Lower leg skin (tissue), 4 donors: ENCODE data around the gene RCAN1. TPM values are rescaled to one million over a fixed set of nuclear protein-coding genes. Genes with fewer than 3 reads are reported as not detected.

Experiments
- DNase-seq, 2 donors: peaks; one replicate each; pipeline ENCODE4 v3.0.0-alpha.2; 2019; ENCODE audit warnings: low spot score in 2 of 2
- H3K4me3 ChIP-seq: fragments of 200-600 bp; sonication (generic); 2 replicates; pipeline ENCODE4 v1.5.1; 2017; ENCODE audit warnings: mild to moderate bottlenecking, low read depth; ENCODE audit not compliant: poor library complexity, severe bottlenecking
- POLR2A ChIP-seq, 2 donors: fragments of 450-650 bp; IDR thresholded peaks; one replicate each; pipeline ENCODE4 v1.6.1; 2016 to 2017; ENCODE audit warnings: antibody characterized with exemption in 2 of 2, mild to moderate bottlenecking in 1 of 2, moderate library complexity in 1 of 2
- WGBS, 2 donors: methylation state at CpG; one replicate each; pipeline ENCODE4 v1.1.5; 2018; 5-methylcytosine and 5-hydroxymethylcytosine counted together
- intact Hi-C: fragments of 100-400 bp; cut with DNase I; formaldehyde crosslinking; loops from one replicate; pipeline ENCODE4 v1.15.0; 2023; ENCODE audit warnings: low total_unique reads
- total RNA-seq, 4 donors: library from RNA; depleted of rRNA; stranded (reverse); fragments of >200 nt; gene quantifications; one replicate each; pipeline ENCODE4 v1.1.0, GENCODE V29; 2016
- TF ChIP-seq, protein P1 (sequence below), 3 donors: fragments of 450-650 bp; IDR thresholded peaks; one replicate each; pipeline ENCODE4 v1.5.1; 2016; ENCODE audit warnings: antibody characterized with exemption in 3 of 3, mild to moderate bottlenecking in 3 of 3, moderate library complexity in 2 of 3

RCAN1 gene
- total RNA-seq, 4 donors from 2014 or later: 18.8 to 29.0 (median 19.4) TPM

DNA sequence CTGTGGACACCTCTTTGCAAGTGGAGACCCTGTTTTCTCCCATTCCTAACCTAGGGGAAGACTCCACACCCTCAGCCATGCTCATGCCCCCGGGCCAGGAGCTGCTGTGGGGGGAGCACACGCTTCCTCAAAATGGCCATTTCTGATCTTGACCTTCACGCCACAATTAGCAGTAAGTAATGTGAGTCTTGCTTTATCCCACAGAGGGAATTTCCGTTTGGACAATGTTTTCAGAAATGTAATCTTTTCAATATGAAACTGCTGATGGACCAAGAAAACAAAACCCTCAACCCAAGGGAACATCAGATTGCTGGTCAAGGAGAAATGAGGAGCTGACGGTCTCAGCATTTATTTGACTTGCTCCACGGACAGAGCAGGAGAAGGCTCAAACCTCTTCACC lies 94.6 kb downstream of the RCAN1 start:
- no peak overlapping the region for H3K4me3 ChIP-seq
- no peak for DNase-seq
- WGBS, 2 donors: 80 to 89% methylated on average over 6 of the region's 6 CpGs
- TF ChIP-seq, protein P1, sequence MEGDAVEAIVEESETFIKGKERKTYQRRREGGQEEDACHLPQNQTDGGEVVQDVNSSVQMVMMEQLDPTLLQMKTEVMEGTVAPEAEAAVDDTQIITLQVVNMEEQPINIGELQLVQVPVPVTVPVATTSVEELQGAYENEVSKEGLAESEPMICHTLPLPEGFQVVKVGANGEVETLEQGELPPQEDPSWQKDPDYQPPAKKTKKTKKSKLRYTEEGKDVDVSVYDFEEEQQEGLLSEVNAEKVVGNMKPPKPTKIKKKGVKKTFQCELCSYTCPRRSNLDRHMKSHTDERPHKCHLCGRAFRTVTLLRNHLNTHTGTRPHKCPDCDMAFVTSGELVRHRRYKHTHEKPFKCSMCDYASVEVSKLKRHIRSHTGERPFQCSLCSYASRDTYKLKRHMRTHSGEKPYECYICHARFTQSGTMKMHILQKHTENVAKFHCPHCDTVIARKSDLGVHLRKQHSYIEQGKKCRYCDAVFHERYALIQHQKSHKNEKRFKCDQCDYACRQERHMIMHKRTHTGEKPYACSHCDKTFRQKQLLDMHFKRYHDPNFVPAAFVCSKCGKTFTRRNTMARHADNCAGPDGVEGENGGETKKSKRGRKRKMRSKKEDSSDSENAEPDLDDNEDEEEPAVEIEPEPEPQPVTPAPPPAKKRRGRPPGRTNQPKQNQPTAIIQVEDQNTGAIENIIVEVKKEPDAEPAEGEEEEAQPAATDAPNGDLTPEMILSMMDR (IDR thresholded peaks at IDR 0.05): no peak
- no peak for TF ChIP-seq POLR2A (IDR thresholded peaks at IDR 0.05)
- intact Hi-C loops: loop anchor here (5.0 kb wide), 1 partner anchor 67 kb away; no protein-coding TSS in a partner anchor

DNA sequence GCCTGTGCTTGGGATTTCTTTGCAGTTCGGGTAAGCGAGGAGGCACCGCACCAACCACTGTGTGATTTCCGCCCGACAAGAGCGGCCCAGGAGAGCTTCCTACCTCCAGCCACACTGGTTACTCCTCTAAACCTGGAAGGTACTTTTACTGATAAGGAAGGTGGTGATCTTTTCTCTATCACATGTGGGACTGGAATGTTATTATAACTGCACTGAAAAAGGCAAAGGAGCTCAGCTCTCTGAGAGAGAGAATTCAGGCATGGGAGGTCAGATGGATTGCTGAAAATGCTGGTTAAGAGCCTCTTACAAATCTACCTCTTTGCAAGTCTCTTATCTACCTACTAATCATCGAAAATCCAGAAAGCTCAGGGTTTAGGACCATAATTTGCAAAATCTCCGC lies 95.2 kb downstream of the RCAN1 start:
- TF ChIP-seq, protein P1 (IDR thresholded peaks at IDR 0.05): no peak
- no peak for TF ChIP-seq POLR2A (IDR thresholded peaks at IDR 0.05)
- DNase-seq: no peak
- intact Hi-C loops: loop anchor here (5.0 kb wide), 1 partner anchor 68 kb away; no protein-coding TSS in a partner anchor
- no peak overlapping the region for H3K4me3 ChIP-seq
- WGBS, 2 donors: 80 to 98% methylated on average over 8 of the region's 8 CpGs

DNA sequence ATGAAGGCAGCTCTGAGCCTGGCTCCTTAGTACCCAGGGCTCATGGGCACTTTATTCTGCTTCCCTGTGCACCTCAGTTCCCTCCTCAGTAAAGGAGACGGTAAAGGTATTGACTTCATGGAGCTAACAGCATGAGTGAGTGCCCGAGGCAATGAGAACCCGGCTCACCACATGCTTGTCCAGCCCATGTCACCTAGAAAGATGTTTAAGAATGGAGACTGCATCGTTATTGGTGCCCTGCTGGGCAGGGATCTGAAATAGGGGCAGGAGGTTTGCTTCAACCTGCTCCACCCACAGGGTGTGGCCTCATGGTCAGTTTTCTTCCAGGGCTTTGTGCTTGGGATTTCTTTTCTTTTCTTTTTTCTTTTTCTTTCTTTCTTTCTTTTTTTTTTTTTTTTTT lies 95.9 kb downstream of the RCAN1 start:
- no peak overlapping the region for H3K4me3 ChIP-seq
- no peak for DNase-seq
- TF ChIP-seq, protein P1 (IDR thresholded peaks at IDR 0.05): no peak
- no peak for TF ChIP-seq POLR2A (IDR thresholded peaks at IDR 0.05)
- intact Hi-C loops: no loop called here
- WGBS, 2 donors: 74 to 91% methylated on average over 4 of the region's 4 CpGs

DNA sequence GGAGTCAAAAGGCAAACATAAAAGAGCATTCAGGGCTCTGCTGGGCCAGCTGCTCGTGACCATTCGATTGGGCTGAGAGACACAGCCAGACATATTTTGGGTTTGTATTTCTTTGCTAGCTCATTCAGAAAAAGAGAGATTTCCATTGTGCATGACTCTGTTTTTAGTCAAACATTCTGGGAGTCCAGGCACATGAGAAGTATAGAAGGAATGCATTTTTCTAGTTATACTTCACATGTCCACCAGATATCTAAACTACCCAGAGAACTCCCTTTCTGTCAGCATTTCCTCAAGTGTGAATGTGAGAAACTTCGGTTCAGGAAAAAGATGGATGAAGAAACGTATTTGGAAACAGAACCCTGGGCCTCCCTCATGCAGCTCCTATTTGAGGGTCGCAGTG lies 96.6 kb downstream of the RCAN1 start:
- intact Hi-C loops: no loop called here
- 88 to 90% methylated on average over 5 of the region's 5 CpGs for WGBS, 2 donors
- H3K4me3 ChIP-seq: no peak overlapping the region
- DNase-seq: no peak
- TF ChIP-seq, protein P1 (IDR thresholded peaks at IDR 0.05): no peak
- TF ChIP-seq POLR2A (IDR thresholded peaks at IDR 0.05): no peak

DNA sequence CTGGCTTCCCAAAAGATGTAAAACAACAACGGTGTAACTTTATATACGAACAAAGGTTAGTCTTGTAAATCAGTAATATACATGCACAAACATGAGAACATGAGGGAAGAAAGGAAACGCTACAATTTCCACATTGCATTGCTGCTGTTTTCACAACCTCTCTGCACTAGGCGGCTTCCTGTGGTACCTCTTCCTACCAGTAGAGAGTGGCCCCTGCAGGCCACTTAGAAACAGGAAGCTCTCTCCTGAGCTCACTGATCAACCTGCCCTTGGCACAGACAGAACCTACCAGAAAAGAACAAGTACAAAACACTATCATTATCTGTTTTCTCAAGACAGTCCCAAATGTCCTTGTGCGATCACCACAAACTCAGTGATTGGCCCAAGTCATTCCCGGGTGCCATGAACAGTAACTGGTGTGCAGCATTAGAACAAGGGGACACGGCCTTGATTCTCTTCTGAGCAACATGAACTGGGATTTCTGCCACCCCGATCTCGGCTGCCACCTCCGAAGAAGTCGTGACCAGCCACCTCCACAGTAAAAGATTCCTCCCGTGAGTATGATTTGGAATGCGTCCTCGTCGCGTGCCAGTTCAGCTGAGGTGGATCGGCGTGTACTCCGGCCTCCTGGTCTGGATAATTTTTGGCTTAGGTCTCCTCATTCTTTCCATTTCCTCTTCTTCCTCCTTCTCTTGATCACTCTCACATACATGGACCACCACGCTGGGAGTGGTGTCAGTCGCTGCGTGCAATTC lies 97.2 kb downstream of the RCAN1 start:
- TF ChIP-seq, protein P1 (IDR thresholded peaks at IDR 0.05): no peak
- TF ChIP-seq POLR2A (IDR thresholded peaks at IDR 0.05): no peak
- no peak overlapping the region for H3K4me3 ChIP-seq
- WGBS, 2 donors: 80 to 88% methylated on average over 22 of the region's 22 CpGs
- intact Hi-C loops: no loop called here
- no peak for DNase-seq

DNA sequence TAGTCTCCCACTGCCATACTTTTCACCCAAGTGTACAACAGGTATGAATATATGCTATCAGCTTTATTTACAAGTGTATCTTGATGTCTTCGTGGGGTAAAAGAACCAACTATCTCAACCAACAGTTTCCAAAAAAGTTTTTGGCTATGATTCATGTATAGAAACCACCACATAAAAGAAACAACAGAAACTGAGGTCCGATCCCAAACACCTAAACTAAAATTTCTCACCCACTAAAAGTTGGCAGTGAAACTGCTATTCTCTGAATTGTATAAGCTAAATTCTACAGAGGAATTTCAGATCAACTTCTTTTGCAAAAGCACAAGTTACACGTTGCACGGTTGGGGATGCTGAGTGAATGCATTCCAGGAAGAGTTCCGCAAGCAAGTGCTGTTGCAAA lies 97.9 kb downstream of the RCAN1 start:
- intact Hi-C loops: no loop called here
- 77 to 81% methylated on average over 5 of the region's 5 CpGs for WGBS, 2 donors
- DNase-seq: no peak
- TF ChIP-seq, protein P1 (IDR thresholded peaks at IDR 0.05): no peak
- TF ChIP-seq POLR2A (IDR thresholded peaks at IDR 0.05): no peak
- no peak overlapping the region for H3K4me3 ChIP-seq
